GM10266 (cell line): Measurements from ENCODE around the gene ZNF226.
"Not testable (repeated sequence)": the region's sequence is repeated elsewhere in the genome, so short reads cannot be mapped to it uniquely, and the experiment has no call there.

ENCODE experiments used
- DNase-seq: peaks from one replicate; pipeline ENCODE4 v3.0.0; 2012; ENCODE audit errors: extremely low spot score
- TF ChIP-seq, protein P1 (sequence below): IDR thresholded peaks from 2 replicates; pipeline ENCODE4 v1.5.1; 2012; ENCODE audit warnings: mild to moderate bottlenecking, low read depth; ENCODE audit not compliant: control insufficient read depth, insufficient read depth; ENCODE audit errors: missing control alignments

ZNF226 gene

DNA sequence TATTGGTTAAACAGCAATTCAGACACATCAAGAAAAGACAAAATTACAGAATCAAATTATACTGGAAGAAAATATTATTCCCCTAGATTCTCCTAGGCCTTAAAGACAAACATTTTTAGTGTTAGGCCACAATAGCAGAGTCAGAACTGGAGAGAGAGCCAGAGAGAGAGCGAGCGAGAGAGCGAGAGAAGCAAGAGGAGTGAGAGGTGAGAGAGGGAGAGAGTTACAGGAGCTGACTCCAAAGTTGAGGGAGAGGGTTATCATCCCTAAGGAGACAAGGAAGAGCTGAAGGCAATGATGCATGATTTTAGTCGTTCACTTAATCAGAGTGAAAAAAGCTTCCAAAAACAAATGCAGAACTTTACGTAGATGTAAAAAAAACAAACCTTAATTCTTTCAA lies 27.2 kb downstream of the ZNF226 start:
- DNase-seq, result no peak
- TF ChIP-seq, protein P1, sequence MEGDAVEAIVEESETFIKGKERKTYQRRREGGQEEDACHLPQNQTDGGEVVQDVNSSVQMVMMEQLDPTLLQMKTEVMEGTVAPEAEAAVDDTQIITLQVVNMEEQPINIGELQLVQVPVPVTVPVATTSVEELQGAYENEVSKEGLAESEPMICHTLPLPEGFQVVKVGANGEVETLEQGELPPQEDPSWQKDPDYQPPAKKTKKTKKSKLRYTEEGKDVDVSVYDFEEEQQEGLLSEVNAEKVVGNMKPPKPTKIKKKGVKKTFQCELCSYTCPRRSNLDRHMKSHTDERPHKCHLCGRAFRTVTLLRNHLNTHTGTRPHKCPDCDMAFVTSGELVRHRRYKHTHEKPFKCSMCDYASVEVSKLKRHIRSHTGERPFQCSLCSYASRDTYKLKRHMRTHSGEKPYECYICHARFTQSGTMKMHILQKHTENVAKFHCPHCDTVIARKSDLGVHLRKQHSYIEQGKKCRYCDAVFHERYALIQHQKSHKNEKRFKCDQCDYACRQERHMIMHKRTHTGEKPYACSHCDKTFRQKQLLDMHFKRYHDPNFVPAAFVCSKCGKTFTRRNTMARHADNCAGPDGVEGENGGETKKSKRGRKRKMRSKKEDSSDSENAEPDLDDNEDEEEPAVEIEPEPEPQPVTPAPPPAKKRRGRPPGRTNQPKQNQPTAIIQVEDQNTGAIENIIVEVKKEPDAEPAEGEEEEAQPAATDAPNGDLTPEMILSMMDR, result no peak

DNA sequence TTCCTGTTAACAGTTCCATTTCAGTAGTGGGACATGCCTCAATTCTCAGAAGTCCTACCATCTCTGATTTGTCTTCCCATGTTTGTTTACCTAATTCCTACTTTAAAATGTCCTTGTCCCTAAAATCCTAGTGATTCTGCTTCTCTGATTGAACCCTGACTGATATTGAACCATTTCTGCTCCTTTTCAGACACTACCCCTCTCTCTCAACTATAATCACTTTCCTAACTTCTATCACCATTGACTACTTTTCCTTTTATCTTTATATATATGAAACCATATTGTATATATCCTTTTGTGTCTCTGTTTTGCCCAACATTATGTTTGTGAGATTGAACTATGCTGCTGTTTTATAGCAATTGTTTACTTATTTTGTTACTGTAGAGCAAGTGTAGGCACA lies 31.9 kb downstream of the ZNF226 start:
- no peak for DNase-seq
- TF ChIP-seq, protein P1, result no peak

DNA sequence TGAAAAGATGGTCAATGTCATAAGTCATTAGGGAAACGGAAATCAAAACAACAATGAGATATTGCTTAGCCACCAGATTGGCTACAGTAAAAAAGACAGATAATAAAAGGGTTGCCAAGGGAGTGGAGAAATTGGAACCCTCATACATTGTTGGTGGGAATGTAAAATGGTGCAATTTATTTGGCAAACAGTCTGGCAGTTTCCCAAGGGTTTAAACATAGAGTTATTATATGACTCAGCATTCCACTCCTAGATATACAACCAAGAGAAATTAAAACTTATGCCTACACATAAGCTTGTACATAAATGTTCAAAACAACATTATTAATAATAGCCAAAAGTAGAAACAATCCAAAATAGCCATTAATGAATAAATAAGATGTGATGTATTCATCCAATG lies 37.6 kb downstream of the ZNF226 start:
- DNase-seq, result no peak
- TF ChIP-seq, protein P1, result no peak

DNA sequence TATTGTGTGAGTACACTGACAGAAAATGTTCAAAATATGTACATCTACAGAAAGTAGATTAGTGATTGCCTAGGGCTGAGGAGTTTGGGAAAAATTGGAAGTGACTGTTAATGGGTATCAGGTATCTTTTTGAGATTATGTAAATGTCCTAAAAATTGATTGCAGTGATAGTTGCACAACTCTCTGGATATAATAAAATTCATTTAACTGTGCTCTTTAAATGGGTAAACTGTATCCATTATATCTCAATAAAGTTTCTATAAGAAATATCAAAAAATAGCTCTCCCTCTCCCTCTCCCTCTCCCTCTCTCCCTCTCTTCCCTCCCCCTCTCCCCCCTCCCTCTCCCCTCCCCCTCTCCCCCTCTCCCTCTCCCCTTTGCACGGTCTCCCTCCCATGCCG lies 38.1 kb downstream of the ZNF226 start:
- TF ChIP-seq, protein P1, result no peak

DNA sequence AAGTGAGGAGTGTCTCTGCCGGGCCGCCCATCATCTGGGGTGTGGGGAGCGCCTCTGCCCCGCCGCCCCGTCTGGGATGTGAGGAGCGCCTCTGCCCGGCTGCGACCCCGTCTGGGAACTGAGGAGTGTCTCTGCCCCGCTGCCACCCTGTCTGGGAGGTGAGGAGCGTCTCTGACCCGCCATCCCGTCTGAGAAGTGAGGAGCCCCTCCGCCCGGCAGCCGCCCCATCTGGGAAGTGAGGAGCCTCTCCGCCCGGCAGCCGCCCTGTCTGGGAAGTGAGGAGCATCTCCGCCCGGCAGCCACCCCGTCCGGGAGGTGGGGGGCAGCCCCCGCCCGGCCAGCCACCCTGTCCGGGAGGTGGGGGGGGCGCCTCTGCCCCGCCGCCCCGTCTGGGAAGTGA lies 39.0 kb downstream of the ZNF226 start:
- not testable (repeated sequence) for DNase-seq

More for the DNA sequence above, 38.1 kb downstream of the ZNF226 start:
- no peak for DNase-seq

DNA sequence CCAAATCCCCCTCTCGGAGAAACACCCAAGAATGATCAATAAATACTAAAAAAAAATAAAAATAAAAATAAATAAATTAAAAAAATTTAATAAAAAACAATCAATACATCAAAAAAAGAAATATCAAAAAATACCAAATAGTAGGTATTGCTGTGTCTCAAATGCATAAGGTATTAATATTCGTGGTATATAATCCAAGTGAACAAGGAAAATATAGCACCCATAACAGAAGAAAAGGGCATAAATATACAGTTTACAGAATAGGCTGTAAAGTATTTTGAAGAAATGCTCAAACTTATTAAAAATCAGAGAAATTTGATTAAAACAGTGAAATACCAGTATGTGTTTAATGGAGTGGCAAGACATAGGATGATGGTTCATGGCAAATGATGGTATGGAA lies 39.9 kb downstream of the ZNF226 start:
- DNase-seq, result no peak
- TF ChIP-seq, protein P1, result no peak

DNA sequence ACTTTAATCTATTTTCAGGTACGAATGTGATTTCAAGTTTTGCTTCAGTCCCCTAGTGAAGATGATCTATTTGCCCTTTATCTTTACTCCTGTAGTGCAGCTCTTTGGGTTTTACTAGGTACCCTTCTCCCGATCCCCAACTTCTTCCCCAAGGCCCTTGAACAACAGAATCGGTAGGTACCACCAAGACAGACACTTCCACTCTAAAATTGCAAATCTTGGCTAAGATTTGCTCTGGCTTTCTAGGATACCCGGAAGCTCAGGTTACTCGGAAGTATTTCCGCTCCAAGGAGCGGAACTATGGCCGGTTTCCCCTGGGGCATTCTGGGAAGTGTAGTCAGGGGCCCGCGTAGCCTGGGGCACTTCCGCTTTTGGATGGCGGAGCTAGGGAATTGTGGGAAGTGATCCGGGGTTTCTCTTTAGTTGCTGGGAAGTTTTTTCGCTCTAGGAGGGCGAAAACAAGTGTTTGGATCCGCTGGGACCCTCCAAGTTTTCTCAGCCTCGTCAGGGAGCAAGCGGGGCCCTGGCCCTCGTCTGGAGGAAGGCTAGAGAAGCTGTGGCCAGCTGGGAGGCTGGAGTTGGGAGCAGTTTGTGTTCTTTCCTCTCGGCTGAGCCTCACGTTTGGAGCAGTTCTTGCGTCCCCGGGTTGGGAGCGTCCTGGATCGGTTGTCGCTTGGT lies 42.4 kb downstream of the ZNF226 start:
- peak; percentile 88 for DNase-seq
- TF ChIP-seq, protein P1, result no peak
